ENCODE results near the gene CYP26B1.

Gene CYP26B1

DNA sequence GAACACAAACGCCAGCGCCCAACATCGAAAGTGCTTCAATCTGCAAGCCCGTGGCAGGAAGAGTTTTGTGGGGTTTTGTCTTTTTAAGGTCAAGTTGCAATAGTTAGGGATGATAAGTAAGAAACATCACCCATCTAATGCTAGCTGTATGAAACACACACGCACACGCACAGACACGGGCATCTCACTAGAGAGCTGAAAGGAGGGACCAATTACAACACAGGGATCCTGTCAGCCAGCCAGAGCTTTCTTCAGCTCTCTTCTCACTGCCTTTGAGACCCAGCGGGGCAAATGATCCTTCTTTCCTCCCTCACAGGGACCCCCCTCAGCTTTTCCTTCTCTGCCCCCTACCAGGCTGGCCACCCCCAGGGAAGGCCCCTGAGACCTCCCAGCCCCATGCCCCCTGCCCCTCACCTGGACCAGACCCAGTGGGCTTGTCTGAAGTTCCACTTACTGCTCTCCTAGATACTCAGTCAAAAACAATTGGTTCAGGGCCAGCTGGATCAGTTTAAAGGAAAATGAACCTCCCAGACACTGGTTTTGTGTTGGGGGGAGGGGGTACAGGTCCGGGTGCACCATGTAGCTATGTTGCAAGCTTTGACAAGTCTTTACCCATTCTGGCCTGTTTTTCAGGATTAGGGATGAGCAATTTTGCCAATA, 17.9 kb downstream of the CYP26B1 start:
- DNase-seq (ENCODE audit: low spot score), result no peak

DNA sequence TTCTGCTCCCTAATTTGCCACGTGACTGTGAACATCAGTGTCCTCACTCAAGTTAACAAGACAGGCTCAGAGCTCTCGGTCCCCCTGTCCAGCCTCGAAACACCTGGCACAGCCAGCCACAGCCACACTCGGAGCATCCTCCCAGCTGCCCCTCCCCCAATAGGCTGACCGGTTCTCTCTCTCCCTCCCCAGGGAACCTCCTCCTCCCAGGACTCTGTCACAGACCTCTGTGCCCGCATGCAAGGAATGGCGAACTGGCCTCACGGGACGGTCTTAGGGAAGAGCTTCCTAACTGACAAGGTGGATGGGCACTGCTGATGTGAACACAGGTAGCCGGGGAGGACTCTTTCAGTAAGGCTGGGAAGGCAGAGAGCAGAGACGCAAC, 18.8 kb downstream of the CYP26B1 start:
- no peak for DNase-seq (ENCODE audit: low spot score)

DNA sequence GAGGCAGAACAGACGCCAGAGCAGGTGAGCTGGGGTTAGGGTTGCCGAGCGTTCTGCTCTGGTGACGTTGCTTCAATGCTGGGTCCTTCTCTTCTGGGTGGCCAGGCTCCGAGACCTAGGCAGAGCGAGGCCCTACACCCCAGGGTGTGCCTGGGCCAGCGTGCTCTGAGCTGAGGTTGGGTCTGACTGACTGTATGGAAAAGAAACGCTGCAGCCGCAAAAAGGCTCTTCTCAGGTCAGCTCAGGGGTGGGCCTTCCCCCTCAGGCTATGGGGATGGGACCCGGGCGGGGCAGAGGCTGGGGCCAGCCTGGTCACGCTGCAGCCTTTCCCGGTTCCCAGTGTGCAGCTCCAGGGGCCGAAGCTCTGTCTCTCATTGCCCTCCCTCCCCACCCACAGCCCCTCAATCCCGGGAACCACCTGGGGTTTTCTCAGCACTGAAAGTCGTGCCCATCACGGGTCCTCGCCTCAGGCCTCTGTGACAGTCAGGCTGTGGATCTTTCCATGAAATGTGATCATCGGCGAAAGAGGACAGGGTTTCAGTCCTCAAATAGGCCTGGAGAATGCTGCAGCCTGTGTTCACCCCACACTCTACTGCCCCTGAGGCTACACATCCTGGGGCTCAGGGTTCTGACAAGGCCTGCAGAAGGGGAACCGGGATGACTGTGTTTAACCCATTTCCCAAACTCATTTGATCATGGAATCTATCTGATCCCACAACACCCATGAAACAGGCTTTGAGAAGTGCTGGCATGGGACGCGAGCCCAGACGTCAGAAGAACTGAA, 19.4 kb downstream of the CYP26B1 start:
- no peak for DNase-seq (ENCODE audit: low spot score)

DNA sequence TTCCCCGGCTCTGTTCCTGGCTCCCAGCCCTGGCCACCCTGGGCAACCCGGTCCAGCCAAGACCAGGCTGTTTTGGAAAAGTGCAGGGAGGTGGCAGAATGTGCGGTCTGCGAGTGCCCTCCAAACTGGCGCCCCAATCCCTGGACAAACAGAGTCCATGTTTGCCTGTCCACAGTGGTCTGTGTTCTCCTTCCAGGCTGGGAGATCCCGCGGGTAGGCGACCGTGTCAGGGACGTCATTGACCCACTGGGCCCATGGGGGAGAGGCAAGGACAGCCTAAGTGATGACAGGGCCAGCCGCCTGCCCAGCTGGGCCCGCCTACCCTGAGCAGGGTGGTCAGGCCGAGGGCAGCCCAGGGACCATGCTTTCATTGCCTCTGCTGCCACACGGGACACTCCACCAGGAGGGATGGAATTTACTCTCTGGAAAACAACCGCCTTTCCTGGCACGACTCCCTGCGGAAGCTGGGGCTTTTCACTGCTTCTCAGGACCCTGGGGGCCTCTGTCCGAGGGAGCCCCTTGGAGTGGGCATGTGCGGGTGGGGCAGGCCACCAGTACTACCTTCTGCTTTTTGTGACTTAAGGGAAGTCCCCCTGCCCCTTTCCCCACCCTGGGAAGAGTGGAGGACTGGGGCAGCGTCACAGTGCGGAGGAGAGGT, 20.1 kb downstream of the CYP26B1 start:
- DNase-seq (ENCODE audit: low spot score), result no peak

DNA sequence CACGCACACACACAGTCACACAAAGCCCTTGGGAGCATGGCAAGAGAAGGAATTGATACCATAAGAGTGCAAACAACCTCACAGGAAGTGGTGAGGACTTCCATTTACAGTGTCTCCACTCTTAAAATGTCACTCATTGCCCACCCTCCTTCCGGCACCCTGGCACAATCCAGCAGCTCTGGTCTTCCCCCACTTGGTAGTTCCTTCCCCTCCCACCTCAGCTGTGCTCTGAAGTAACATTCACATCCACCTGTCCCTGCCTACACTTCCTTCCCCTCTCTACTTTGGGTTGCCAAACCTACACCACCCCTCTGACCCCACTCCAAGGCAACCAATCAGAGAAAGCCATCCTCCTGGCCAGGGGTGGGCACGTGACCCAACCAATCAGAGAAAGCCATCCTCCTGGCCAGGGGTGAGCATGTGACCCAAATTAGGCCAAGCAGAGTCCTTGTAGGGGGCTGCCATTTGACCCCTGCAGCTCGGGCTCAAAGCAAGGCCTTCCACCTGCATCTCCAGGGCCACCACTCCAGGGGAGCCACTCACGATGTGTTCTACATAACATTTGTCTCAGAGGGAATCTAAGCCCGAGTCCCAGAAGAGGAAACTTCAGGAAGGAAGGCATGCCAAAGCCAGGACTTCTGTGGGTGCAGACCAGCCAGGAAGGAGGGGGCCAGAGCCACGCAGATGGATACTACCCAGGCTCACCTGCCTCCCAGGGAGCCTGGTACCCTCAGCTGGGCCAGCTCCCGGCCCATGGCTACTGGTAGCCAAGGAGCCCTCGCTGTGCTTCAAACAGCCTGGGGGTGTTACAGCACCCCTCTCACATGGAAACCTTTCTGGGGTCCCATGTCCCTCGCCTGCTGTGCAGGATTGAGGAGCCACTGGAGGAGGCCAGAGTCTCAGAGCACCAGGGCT, 21.2 kb downstream of the CYP26B1 start:
- DNase-seq (ENCODE audit: low spot score), result no peak

DNA sequence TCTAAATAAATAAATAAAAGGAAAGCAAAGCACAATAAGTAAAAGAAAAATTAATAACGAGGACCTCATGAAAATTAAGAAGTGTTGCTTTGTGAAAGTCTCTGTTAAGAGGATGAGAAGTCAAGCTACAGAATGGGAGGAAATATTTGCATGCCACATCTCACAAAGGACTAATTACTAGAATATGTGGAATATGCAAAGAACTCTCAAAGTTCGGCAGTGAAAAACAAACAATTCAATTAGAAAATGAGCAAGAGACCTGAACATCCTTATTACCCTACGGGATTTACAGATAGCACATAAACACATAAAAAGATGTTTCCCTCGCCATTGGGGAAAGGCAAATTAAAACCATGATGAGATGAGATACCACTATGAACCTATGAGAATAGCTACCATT, 23.3 kb downstream of the CYP26B1 start:
- no peak for DNase-seq (ENCODE audit: low spot score)

DNA sequence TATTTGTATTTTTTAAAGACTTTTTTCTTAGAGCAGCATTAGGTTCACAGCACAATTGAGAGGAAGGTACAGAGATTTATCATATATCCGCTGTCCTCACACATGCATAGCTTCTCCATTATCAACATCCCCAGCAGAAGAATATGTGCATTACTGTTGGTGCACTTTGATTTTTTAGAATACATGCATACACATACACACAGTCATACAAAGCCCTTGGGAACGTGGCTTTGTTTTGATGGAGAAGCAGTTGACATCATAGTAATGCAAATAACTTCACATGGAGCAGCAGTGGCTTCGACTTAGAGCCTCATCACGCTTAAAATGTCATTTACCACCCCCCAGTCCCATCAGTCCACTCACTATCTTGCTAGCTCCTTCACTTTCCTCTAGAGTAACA, 26.5 kb downstream of the CYP26B1 start:
- DNase-seq (ENCODE audit: low spot score), result no peak

DNA sequence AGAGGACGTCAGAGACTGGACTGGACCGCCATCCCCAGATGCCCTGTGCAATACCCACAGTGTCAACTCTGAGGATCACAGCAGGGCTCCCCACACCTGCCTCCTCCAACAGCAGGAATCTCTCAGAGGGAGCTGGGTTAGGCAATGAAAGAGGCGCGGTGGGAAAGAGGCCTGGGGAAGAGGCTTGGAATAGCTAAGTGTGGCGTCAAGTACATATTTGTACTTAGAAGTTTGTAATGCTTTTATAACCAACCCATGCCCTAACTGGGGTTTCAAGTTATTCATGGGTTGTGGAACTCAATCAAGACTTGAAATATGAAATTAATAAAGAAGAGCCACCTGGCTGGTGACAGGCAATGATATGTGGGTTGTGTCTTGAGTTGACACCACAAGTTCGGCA, 28.7 kb downstream of the CYP26B1 start:
- DNase-seq (ENCODE audit: low spot score), result no peak

DNA sequence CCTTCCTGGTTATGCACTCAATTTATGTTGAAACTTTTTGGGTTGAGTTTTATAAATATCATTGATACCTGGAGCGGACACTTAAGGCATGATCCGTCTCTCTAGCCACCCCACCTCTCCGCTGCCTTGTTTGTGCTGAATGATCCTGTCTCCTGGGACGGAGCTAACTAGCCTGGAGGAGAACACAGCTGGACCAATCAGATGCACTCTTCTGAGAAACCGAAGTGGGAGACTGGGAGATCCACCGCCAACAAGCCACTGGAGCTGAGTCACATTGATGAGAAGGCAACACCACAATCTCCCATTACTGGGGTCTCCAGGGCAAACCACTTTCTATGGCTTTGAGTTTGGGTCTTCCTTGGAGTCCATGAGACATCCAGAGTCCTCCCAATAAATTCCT, 29.3 kb downstream of the CYP26B1 start:
- DNase-seq (ENCODE audit: low spot score), result no peak

DNA sequence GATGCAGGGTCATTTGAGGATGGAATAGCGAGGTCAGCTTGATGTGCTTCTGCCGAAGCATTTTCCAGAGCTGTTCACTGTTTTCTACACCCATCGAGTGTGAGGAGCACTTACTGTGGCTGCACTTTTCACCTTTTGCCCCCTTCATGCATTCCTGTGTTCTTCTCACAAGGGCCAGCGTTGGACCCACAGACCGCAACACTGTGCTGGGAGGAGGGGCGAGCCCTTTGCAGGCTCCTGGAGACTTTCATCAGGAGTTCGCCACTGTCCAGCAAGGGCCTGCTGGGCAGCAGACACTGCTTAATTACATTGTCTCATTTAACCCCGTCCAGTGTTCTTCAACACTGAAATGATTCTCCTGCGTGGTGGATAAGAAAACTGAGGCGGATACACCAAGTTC, 29.9 kb downstream of the CYP26B1 start:
- DNase-seq (ENCODE audit: low spot score), result no peak

DNA sequence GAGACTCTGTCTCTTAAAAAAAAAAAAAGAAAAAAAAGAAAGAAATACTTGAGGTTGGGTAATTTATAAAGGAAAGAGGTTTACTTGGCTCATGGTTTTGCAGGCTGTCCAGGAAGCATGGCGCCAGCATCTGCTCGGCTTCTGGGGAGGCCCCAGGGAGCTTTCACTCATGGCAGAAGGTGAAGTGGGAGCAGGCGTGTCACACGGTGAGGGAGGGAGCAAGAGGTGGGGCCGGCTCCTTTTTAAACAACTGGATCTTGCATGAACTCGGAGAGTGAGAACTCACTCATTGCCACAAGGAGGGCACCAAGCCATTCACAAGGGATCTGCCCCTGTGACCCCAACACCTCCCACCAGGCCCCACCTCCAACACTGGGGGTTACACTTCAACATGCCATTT, 30.6 kb downstream of the CYP26B1 start:
- no peak for DNase-seq (ENCODE audit: low spot score)

DNA sequence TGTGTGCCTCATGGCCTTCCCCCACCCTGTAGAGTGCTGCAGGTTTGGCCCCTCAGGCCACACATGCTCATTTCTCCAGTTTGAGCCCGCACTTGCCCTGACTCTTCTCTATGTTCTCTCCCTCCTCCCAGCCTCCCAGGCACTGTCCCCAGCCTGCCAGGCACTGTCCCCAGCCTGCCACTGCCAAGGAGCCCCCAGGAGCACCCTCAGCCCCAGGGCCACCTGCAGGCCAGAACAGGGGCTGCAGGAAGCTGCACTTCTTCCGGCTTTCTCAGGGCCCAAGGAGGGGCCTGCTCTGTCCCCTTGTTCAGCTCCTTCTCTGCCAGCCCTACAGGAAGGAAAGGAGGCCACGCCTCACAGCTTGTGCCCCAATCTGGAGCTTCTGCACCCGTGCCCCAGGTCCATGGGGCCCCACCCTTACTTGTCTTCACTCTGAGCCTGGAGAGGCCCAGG, 31.6 kb downstream of the CYP26B1 start:
- DNase-seq (ENCODE audit: low spot score), result no peak

DNA sequence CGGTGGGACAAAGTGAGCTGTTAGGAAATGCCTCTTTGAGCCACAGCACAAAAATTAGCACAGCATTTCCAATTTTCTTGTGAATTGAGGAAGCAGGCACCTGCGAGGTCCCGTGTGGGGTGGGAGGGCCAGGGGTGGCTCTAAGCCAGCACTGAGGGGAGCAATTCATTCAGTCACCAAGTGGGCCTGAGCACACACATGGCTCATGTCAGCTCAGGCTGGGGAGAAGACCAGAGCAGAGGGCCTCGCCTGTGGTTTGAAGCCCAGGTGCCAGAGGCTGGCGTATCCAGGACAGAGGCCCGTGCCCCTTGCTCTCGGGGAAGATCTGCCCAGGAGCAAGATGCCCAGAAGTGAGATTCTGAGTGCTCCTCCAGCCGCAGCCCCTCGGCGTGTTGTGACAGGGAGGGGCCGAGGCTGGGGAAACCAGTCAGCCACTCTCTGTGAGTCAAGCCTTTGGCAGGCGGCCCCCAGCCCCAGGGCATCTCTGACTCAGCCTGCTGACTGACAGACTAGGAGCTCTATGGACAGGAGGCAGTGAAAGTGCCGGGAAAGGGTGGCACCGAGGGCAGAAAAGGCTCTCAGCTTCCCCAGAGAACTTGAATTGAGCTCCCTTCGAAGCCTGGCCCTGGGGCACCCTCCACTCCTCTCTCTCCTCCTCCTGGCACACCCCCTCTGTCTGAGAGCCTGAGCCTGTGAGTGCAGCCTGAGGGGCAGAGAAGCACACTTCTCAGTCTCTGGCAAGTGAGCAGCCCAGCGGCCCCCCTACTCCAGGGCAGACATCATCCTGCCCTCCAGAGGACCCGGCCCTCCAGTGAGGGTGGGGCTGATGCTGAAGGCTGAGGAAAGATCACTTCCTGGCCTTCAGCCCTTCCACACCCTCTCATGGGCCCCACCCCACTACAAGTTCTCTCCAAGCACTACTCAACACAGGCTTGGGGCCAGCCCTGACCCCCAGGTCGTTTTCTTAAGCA, 32.3 kb downstream of the CYP26B1 start:
- DNase-seq (ENCODE audit: low spot score), result no peak

DNA sequence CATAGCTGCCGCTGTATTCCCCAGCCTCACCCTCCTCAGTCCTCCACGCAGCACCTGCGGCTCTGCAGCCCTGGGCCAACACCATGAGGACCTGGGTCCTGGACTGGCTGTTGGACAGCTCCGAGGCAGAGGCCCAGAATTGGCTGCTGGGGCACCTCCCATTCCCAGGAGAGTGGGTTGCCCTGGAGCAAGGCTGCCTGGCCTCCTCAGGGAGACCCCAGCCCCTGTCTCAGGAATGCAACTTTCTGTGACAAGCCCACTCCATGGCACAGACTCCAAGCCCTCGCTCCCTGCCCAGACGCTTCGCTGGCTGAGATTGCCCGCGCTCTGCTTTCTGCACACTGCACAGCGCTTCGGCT, 33.0 kb downstream of the CYP26B1 start:
- DNase-seq (ENCODE audit: low spot score), result no peak

DNA sequence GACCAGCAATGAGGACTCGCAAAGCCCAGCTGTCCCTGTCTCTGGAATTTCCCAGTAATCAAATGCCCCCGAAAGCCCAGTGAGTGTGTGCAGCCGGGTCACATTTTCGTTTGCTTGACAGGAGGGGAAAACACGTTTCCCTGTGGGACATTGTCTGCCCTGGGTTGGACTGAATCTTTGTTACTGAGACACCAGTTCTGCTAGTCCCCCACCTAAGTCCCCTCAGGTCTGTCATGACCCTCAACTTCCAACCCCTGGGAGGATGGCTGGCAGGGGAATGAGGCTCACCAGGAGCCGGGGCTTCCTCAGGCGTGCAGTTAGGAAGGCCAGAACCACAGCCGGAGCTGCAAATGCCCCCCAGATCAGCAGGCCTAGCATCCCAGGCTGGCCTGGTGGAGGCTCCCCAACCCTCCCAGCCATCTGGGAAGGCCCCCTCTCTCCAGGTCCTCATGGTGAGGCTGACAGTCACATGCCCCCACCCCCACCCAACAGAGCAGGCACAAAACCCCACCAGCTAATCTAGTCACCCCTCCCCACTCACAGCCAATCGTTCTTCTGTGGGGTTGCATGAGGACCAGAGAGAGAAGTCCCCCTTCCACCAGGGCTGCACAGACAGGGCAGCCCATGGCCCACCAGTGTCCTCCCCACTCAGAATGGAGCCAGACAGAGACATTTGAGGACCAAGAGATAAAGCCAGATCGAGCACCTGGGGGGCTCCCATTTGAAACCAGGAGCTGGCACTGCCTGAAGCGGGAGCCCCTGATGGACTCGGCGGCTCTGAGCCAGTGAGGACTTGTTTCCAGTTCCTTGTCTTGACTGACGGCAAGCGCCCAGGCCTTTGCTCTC, 33.6 kb downstream of the CYP26B1 start:
- DNase-seq (ENCODE audit: low spot score), result no peak

DNA sequence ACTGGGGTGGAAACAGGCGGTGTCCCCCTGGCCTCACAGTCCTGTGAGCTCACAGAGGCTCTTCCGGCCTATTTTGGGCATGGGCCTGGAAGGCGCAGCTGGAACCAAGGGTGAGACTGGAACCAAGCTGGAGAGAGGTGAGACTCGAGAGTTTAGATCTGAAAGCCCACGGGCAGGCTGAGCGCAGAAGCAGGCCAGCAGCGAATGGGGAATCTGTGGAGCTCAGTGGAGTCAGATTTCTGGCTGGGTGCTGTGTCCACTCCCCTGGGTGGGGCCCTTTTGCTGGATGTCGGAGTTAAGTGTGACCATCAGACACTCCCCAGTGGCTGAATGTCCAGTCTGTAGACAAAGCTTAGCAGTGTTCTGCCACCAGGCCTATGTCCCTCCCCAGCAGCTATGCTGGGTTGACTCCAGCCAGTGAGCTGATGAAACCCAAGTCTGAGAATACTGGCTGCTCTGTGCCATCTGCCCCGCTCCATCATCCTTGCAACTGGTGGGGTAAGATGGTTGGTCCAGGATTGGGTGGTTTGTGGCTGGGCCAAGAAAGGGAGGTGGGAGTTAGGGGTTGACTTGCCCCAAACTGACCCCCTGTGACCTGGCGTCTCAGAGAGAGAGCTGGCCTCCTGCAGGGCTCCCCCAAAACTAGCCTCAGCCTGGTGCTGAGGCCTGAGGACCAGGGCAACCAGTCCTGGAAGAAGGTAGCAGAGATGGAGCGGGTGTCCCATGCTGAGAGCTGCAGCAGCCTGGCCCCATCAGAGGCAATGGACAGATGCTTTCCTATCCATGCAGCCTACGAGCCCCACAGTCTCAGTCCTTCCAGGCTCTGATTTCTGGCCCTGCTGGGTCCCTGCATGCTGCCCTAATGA, 34.4 kb downstream of the CYP26B1 start:
- no peak for DNase-seq (ENCODE audit: low spot score)

DNA sequence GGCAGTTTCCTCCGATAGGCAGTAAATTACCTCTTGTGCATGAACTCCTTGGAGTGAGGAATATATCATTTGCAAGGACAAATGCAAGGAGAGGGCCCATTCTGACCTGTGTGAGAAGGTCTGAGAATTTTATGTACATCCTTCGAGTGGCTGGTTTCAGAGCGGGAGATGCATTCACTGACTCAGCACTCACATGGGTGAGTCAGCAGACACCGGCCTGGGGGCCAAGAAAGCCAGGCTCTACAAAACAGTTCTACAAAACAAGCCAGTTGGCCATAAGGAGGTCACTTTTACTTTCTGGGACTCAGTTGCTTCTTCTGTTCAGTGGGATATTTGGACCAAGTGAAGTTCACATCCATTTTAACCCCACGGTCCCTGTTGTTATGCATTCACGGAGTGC, 35.3 kb downstream of the CYP26B1 start:
- no peak for DNase-seq (ENCODE audit: low spot score)

DNA sequence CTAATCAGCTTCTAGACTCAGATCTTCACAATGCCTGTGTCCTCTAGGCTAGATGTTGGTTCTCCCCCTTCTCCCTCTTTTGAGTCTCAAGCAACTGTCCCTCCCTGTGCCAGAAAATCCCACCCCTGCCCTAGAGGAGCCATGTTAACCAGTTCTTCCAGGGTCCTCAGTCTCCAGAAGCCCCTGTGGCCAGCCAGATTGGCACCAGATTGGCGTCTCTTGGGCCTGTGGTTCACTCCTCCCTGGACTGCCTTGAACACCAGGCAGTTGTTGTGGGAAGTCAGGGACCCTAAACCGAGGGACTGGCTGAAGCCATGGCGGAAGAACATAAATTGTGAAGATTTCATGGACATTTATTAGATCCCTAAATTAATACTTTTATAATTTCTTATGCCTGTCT, 36.6 kb downstream of the CYP26B1 start:
- no peak for DNase-seq (ENCODE audit: low spot score)

DNA sequence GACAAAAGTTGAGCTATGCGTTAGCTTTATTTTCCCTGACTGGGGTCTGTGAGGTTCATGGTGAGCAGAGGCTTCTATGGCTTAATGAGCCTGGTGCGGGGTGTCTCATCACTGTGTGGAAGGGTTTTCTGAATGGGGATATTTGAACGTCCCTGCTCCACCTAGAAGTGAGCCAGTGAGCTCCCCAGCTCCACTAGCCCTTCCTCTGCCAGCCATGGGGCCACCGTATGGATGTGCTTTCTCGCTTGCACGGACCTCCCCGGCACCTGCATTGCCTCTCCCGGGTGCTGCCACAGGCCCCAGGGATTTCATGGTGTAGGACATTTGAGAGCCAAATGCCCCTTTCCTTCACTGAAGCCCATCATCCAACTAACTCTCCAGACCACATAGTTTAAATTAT, 37.8 kb downstream of the CYP26B1 start:
- no peak for DNase-seq (ENCODE audit: low spot score)

Data from hematopoietic multipotent progenitor cell treated with erythropoietin and hydrocortisone succinate and interleukin-3 and kit ligand, for 15 days (in vitro differentiated cells).